SK-N-SH (cell line): ENCODE results near the gene MRGPRE. TPM values are rescaled to one million over a fixed set of nuclear protein-coding genes. Genes with fewer than 3 reads are reported as not detected.

Source experiments
- CTCF ChIA-PET: fragments of 300-600, 350-600 bp; formaldehyde crosslinking; extraction: SDS; loops from one replicate; lab custom pipeline; 2021; lab: Yijun Ruan, JAX
- POLR2A ChIA-PET: fragments of 350-600 bp; sonication (Branson Sonifier 250); formaldehyde crosslinking; extraction: SDS; loops from one replicate; lab custom pipeline; 2020; ENCODE audit warnings: antibody characterized with exemption, inconsistent platforms; lab: Yijun Ruan, JAX
- DNase-seq: peaks from one replicate; pipeline ENCODE4 v3.0.0; 2012
- H2AFZ ChIP-seq: fragments of 200-600 bp; sonication (generic); 2 replicates; pipeline ENCODE4 v1.8.1; 2016; ENCODE audit warnings: antibody characterized with exemption, mild to moderate bottlenecking, low read depth
- H3F3A ChIP-seq: fragments of 200-600 bp; sonication (generic); replicated peaks from 2 replicates; pipeline ENCODE3; 2016; ENCODE audit warnings: antibody characterized with exemption, mild to moderate bottlenecking; ENCODE audit not compliant: insufficient read depth
- H3K27ac ChIP-seq, 2 experiments: fragments of 200-500 bp in 1 of 2; fragments of 200-600 bp in 1 of 2; sonication (Bioruptor generic) in 1 of 2; sonication (generic), shearing (Covaris generic) in 1 of 2; 2 replicates each; pipeline versions ENCODE4 v1.5.1 to v1.6.1; 2014 to 2016; ENCODE audit warnings: low read depth in 2 of 2, inconsistent platforms in 1 of 2, low read length in 1 of 2, mild to moderate bottlenecking in 1 of 2, mixed read lengths in 1 of 2
- H3K27me3 ChIP-seq: fragments of 200-600 bp; sonication (generic), shearing (Covaris generic); 2 replicates; pipeline ENCODE4 v1.6.1; 2016; ENCODE audit warnings: mixed run types; ENCODE audit not compliant: insufficient read depth
- H3K36me3 ChIP-seq, 2 experiments: fragments of 200-500 bp in 1 of 2; fragments of 200-600 bp in 1 of 2; sonication (Bioruptor generic) in 1 of 2; sonication (generic) in 1 of 2; replicated peaks in 1 of 2; 2 replicates each; pipeline versions ENCODE3 to v1.5.1; 2014 to 2016; ENCODE audit warnings: low read length in 1 of 2, mild to moderate bottlenecking in 1 of 2; ENCODE audit not compliant: insufficient read depth in 2 of 2, control insufficient read depth in 1 of 2
- H3K4me1 ChIP-seq, 2 experiments: fragments of 200-500 bp in 1 of 2; fragments of 200-600 bp in 1 of 2; sonication (Bioruptor generic) in 1 of 2; sonication (generic), shearing (Covaris generic) in 1 of 2; 2 replicates each; pipeline versions ENCODE4 v1.5.1 to v1.6.1; 2014 to 2016; ENCODE audit warnings: low read depth in 1 of 2, low read length in 1 of 2, mixed run types in 1 of 2; ENCODE audit not compliant: insufficient read depth in 2 of 2, control insufficient read depth in 1 of 2
- H3K4me2 ChIP-seq: fragments of 200-600 bp; sonication (generic), shearing (Covaris generic); 2 replicates; pipeline ENCODE4 v1.6.1; 2017; ENCODE audit warnings: mixed run types
- H3K4me3 ChIP-seq, 2 experiments: fragments of 200-500 bp in 1 of 2; fragments of 200-600 bp in 1 of 2; sonication (Bioruptor generic) in 1 of 2; sonication (generic), shearing (Covaris generic) in 1 of 2; 2 replicates each; pipeline versions ENCODE4 v1.5.1 to v1.8.1; 2014 to 2016; ENCODE audit warnings: low read depth in 2 of 2, inconsistent platforms in 1 of 2, low read length in 1 of 2, mild to moderate bottlenecking in 1 of 2, mixed read lengths in 1 of 2, moderate library complexity in 1 of 2
- H3K79me2 ChIP-seq: fragments of 200-600 bp; sonication (generic); 2 replicates; pipeline ENCODE4 v1.8.1; 2017; ENCODE audit warnings: mild to moderate bottlenecking; ENCODE audit not compliant: insufficient read depth
- H3K9ac ChIP-seq: fragments of 200-600 bp; sonication (generic); 2 replicates; pipeline ENCODE4 v1.6.1; 2017; ENCODE audit warnings: mixed run types
- H3K9me2 ChIP-seq: fragments of 200-600 bp; sonication (generic); 2 replicates; pipeline ENCODE4 v1.6.1; 2017; ENCODE audit warnings: mixed run types
- H3K9me3 ChIP-seq: fragments of 200-600 bp; sonication (generic); 2 replicates; pipeline ENCODE4 v1.6.1; 2017; ENCODE audit warnings: mixed run types, mild to moderate bottlenecking, moderate library complexity
- H4K20me1 ChIP-seq: fragments of 200-600 bp; sonication (generic); 2 replicates; pipeline ENCODE4 v1.6.1; 2017; ENCODE audit warnings: mild to moderate bottlenecking, mixed run types; ENCODE audit not compliant: insufficient read depth
- CHD2 ChIP-seq: fragments of 150-350 bp; IDR thresholded peaks from 2 replicates; pipeline ENCODE4 v1.6.1; 2018; ENCODE audit warnings: low read length; ENCODE audit not compliant: partially characterized antibody
- EP300 ChIP-seq, 2 experiments: IDR thresholded peaks; 2 replicates each; pipeline versions ENCODE4 v1.4.0 to v1.6.1; 2012; ENCODE audit warnings: borderline replicate concordance in 1 of 2, low read depth in 1 of 2, low read length in 1 of 2
- FOSL2 ChIP-seq: IDR thresholded peaks from 2 replicates; pipeline ENCODE4 v1.4.0; 2012; ENCODE audit warnings: low read depth, mild to moderate bottlenecking, moderate library complexity, borderline replicate concordance
- JUND ChIP-seq: IDR thresholded peaks from 2 replicates; pipeline ENCODE4 v1.4.0; 2012
- MXI1 ChIP-seq: IDR thresholded peaks from 2 replicates; pipeline ENCODE4 v1.6.1; 2012; ENCODE audit warnings: mild to moderate bottlenecking, low read depth, low read length, improper control_type of control experiment
- NFIC ChIP-seq: IDR thresholded peaks from 2 replicates; pipeline ENCODE4 v1.4.0; 2012; ENCODE audit warnings: borderline replicate concordance
- NRF1 ChIP-seq: IDR thresholded peaks from 2 replicates; pipeline ENCODE4 v1.6.1; 2012; ENCODE audit warnings: low read depth, mild to moderate bottlenecking, low read length
- RCOR1 ChIP-seq: fragments of 150-350 bp; IDR thresholded peaks from 2 replicates; pipeline ENCODE4 v1.6.1; 2017; ENCODE audit warnings: antibody characterized with exemption, low read length
- SIN3A ChIP-seq: IDR thresholded peaks from 2 replicates; pipeline ENCODE4 v1.6.1; 2012; ENCODE audit warnings: low read depth, mild to moderate bottlenecking, low read length, moderate library complexity, borderline replicate concordance
- SMC3 ChIP-seq: IDR thresholded peaks from 2 replicates; pipeline ENCODE4 v1.6.1; 2012; ENCODE audit warnings: low read depth, low read length, improper control_type of control experiment
- TAF1 ChIP-seq: IDR thresholded peaks from 2 replicates; pipeline ENCODE4 v1.6.1; 2012; ENCODE audit warnings: low read depth, mild to moderate bottlenecking, low read length, moderate library complexity, borderline replicate concordance
- TCF12 ChIP-seq: IDR thresholded peaks from 2 replicates; pipeline ENCODE4 v1.4.0; 2012
- TEAD4 ChIP-seq: IDR thresholded peaks from 2 replicates; pipeline ENCODE4 v1.4.0; 2012; ENCODE audit warnings: mild to moderate bottlenecking, borderline replicate concordance; ENCODE audit not compliant: insufficient read depth
- YY1 ChIP-seq: IDR thresholded peaks from 2 replicates; pipeline ENCODE4 v1.4.0; 2012; ENCODE audit warnings: low read depth, mild to moderate bottlenecking
- ZBTB33 ChIP-seq: IDR thresholded peaks from 2 replicates; pipeline ENCODE4 v1.4.0; 2012; ENCODE audit warnings: low read depth, borderline replicate concordance
- WGBS: methylation state at CpG from one replicate; pipeline ENCODE4 v1.1.6; 2017; ENCODE audit warnings: low lambda C conversion rate; 5-methylcytosine and 5-hydroxymethylcytosine counted together
- polyA plus RNA-seq, 3 experiments: library from polyadenylated mRNA; depleted of rRNA; stranded (reverse); fragments of >200 nt; gene quantifications; 2 replicates each; pipeline ENCODE4 v1.2.3, GENCODE V29; 2012
- TF ChIP-seq, protein P1 (sequence below): fragments of 150-350 bp; IDR thresholded peaks from 2 replicates; pipeline ENCODE4 v1.6.1; 2016; ENCODE audit warnings: mild to moderate bottlenecking, low read depth, low read length
- TF ChIP-seq, protein P2 (sequence below): IDR thresholded peaks from 2 replicates; pipeline ENCODE4 v1.4.0; 2012; ENCODE audit warnings: low read depth, borderline replicate concordance
- TF ChIP-seq, protein P3 (sequence below): fragments of 150-350 bp; IDR thresholded peaks from 2 replicates; pipeline ENCODE4 v1.6.1; 2017; ENCODE audit warnings: antibody characterized with exemption, low read length, low read depth, borderline replicate concordance

The MRGPRE gene
- polyA plus RNA-seq, 1 of the 3 experiments (the other 2 are of a cell fraction): not detected

DNA sequence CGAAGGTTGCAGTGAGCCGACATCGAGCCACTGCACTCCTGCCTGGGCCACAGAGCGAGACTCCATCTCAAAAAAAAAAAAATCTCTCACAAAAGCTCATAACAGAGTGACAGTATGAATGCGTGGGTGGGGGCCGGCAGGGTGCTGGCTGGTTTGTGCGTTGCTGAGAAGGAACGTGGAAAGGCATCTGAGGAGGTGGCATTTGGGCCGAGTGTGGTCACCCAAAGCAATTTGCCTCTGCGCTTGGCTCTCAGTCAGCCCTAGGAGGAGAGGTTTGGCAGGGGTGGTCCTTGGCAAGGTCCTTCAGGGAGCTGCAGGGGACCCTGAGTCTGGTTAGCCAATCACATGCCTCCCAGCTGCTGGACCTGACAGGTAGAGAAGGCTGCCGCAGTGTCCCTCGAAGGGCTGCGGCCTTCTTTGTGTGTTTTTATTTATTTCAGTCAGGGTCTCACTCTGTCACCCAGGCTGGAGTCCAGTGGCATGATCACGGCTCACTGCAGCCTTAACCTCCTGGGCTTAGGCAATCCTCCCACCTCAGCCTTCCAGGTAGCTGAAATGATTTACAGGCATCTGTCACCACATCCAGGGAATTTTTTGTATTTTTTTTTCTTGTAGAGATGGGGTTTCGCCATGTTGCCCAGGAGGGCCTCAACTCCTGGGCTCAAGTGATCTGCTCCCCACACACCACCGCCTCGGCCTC is 43.6 kb downstream of the MRGPRE start:
- 75% methylated on average over 14 of the region's 17 CpGs for WGBS
- H3K4me2 ChIP-seq: no peak overlapping the region

DNA sequence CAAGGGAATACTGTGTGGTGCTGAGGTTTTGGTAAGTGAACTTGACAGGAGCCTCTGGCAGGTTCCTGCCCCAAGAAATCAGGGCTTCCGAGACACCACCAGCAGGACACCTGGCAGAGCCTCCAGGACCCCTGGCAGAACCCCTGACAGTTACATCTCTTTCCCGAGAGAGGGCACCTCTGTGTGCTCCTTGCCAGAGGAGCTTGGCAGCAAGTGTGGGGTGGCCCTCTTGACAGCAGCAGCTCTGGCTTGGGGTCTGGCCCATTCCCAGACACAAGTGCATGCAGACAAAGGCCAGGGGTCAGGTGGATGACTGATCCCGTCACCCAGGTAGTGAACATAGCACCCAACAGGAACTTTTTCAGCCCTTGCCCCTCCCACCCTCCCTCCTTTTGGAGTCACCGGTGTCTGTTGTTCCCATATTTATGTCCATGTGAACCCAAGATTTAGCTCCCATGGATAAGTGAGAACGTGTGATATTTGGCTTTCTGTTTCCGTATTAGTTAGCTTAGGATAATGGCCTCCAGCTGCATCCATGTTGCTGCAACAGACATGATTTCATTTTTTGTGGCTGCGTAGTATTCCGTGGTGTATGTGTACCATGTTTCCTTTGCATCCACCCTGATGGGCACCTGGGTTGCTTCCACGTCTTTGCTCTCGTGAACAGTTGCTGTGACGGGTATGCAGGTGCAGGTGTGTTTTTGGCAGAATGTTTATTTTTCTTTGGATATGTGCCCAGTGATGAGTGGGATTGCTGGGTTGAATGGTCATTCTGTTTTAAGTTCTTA is 45.9 kb downstream of the MRGPRE start:
- WGBS: 46% methylated on average over 11 of the region's 11 CpGs
- Histone ChIP-seq H3K79me2 (no peaks in the 10 kb centered on the region), H3K4me2 (no peak overlapping the region), H3K4me3 (no peak overlapping the region), H3K9ac (no peak overlapping the region), H3K9me3 (no peaks in the 10 kb centered on the region), H3K27ac (no peak overlapping the region), H3K27me3 (no peaks in the 10 kb centered on the region), H3F3A (no peaks in the 10 kb centered on the region), H3K9me2 (no peaks in the 10 kb centered on the region), H3K4me1 (no peaks in the 10 kb centered on the region), H4K20me1 (no peaks in the 10 kb centered on the region), H2AFZ (no peak overlapping the region), H3K36me3 (no peaks in the 10 kb centered on the region)
- DNase-seq: no peak
- POLR2A ChIA-PET: no interaction called here
- CTCF ChIA-PET: interaction anchor here (1.0 kb wide), 1 partner anchor 17 kb away, joined by 3 read pairs; no protein-coding TSS in a partner anchor
- TF ChIP-seq, protein P1, sequence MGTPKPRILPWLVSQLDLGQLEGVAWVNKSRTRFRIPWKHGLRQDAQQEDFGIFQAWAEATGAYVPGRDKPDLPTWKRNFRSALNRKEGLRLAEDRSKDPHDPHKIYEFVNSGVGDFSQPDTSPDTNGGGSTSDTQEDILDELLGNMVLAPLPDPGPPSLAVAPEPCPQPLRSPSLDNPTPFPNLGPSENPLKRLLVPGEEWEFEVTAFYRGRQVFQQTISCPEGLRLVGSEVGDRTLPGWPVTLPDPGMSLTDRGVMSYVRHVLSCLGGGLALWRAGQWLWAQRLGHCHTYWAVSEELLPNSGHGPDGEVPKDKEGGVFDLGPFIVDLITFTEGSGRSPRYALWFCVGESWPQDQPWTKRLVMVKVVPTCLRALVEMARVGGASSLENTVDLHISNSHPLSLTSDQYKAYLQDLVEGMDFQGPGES: no peak
- TF ChIP-seq RCOR1 (no peak), MXI1 (no peak), TAF1 (no peak), TEAD4 (no peak), CHD2 (no peak), FOSL2 (no peak)
- TF ChIP-seq, protein P2, sequence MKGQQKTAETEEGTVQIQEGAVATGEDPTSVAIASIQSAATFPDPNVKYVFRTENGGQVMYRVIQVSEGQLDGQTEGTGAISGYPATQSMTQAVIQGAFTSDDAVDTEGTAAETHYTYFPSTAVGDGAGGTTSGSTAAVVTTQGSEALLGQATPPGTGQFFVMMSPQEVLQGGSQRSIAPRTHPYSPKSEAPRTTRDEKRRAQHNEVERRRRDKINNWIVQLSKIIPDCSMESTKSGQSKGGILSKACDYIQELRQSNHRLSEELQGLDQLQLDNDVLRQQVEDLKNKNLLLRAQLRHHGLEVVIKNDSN: no peak
- TF ChIP-seq, protein P3, sequence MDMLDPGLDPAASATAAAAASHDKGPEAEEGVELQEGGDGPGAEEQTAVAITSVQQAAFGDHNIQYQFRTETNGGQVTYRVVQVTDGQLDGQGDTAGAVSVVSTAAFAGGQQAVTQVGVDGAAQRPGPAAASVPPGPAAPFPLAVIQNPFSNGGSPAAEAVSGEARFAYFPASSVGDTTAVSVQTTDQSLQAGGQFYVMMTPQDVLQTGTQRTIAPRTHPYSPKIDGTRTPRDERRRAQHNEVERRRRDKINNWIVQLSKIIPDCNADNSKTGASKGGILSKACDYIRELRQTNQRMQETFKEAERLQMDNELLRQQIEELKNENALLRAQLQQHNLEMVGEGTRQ: no peak

More for the DNA sequence above, 43.6 kb downstream of the MRGPRE start:
- no peak overlapping the region for H3K4me3 ChIP-seq
- no peak overlapping the region for H3K9ac ChIP-seq
- no peaks in the 10 kb centered on the region for H3K79me2 ChIP-seq
- no peaks in the 10 kb centered on the region for H3K9me3 ChIP-seq
- ChIA-PET POLR2A (no interaction called here), CTCF (interaction anchor here (0.9 to 1.5 kb wide), 3 partner anchors 25 to 151 kb away, joined by 3 to 4 read pairs (median 3); no protein-coding TSS in a partner anchor)
- H3K4me1 ChIP-seq: no peaks in the 10 kb centered on the region
- H4K20me1 ChIP-seq: no peaks in the 10 kb centered on the region
- no peaks in the 10 kb centered on the region for H3K36me3 ChIP-seq
- no peaks in the 10 kb centered on the region for H3K27me3 ChIP-seq
- H2AFZ ChIP-seq: no peak overlapping the region
- DNase-seq: no peak
- H3K27ac ChIP-seq: no peak overlapping the region
- H3K9me2 ChIP-seq: no peaks in the 10 kb centered on the region
- no peaks in the 10 kb centered on the region for H3F3A ChIP-seq
- no peak for TF ChIP-seq TCF12
- no peak for TF ChIP-seq YY1
- no peak for TF ChIP-seq NRF1
- no peak for TF ChIP-seq ZBTB33
- TF ChIP-seq EP300 (IDR thresholded peaks at IDR 0.05; ENCODE audit: borderline replicate concordance in 1 of 2, low read depth in 1 of 2, low read length in 1 of 2): no peak
- TF ChIP-seq CHD2: no peak
- no peak for TF ChIP-seq JUND
- TF ChIP-seq SIN3A: no peak
- TF ChIP-seq NFIC: no peak
- no peak for TF ChIP-seq RCOR1
- TF ChIP-seq SMC3: no peak
- TF ChIP-seq FOSL2: no peak
- TF ChIP-seq, all 33 proteins: peak for 0
